Transverse colon (tissue), 4 donors: ENCODE data around the gene PROSER3. TPM values are rescaled to one million over a fixed set of nuclear protein-coding genes. Genes with fewer than 3 reads are reported as not detected.

Experiments
- DNase-seq: peaks from one replicate; pipeline ENCODE4 v3.0.0-alpha.2; 2019
- H3K27ac ChIP-seq, 4 donors: fragments of 200-600 bp; sonication (generic); 2 replicates each; pipeline ENCODE4 v1.5.1; 2016 to 2018; ENCODE audit warnings: inconsistent platforms in 4 of 4
- H3K27me3 ChIP-seq: fragments of 200-600 bp; sonication (generic); 2 replicates; pipeline ENCODE4 v1.5.1; 2017; ENCODE audit warnings: inconsistent platforms
- H3K36me3 ChIP-seq, 4 donors: fragments of 200-600 bp; sonication (generic); 2 replicates each; pipeline ENCODE4 v1.5.1; 2017 to 2019; ENCODE audit warnings: inconsistent platforms in 4 of 4
- H3K4me1 ChIP-seq, 4 donors: fragments of 200-600 bp; sonication (generic); 2 replicates each; pipeline ENCODE4 v1.5.1; 2017 to 2020; ENCODE audit warnings: inconsistent platforms in 4 of 4
- H3K4me3 ChIP-seq, 4 donors: fragments of 200-600 bp; sonication (generic); 1 replicate in 1 of 4; 2 replicates in 3 of 4; pipeline versions ENCODE4 v1.5.1 to v1.6.1; 2017 to 2019; ENCODE audit warnings: inconsistent platforms in 4 of 4
- H3K9me3 ChIP-seq, 2 donors: fragments of 200-600 bp; sonication (generic); 2 replicates each; pipeline ENCODE4 v1.5.1; 2017 to 2019; ENCODE audit warnings: inconsistent platforms in 2 of 2
- CTCF ChIP-seq, 5 experiments: fragments of 200-600 bp in 3 of 5; fragments of 450-650 bp in 2 of 5; sonication (generic) in 3 of 5; IDR thresholded peaks; 1 replicate in 2 of 5; 2 replicates in 3 of 5; pipeline ENCODE4 v1.5.1; 2016 to 2017; ENCODE audit warnings: antibody characterized with exemption in 5 of 5, inconsistent platforms in 3 of 5, mild to moderate bottlenecking in 2 of 5, moderate library complexity in 1 of 5
- EP300 ChIP-seq: sonication (generic); formaldehyde crosslinking; IDR thresholded peaks from one replicate; pipeline ENCODE4 v1.6.1; 2017; ENCODE audit warnings: antibody characterized with exemption, low read depth
- POLR2A ChIP-seq: fragments of 450-650 bp; IDR thresholded peaks from one replicate; pipeline ENCODE4 v1.6.1; 2016; ENCODE audit warnings: antibody characterized with exemption, mild to moderate bottlenecking, moderate library complexity
- POLR2AphosphoS5 ChIP-seq, 3 donors: sonication (generic); formaldehyde crosslinking; IDR thresholded peaks; one replicate each; pipeline ENCODE4 v1.6.1; 2016; ENCODE audit warnings: antibody characterized with exemption in 3 of 3
- WGBS, 2 donors: methylation state at CpG; one replicate each; pipeline ENCODE4 v1.1.5; 2018; ENCODE audit warnings: low coverage in 1 of 2; 5-methylcytosine and 5-hydroxymethylcytosine counted together
- in situ Hi-C, 4 donors: fragments of 200-750 bp; cut with MboI; loops; one replicate each; pipeline versions ENCODE4 v1.15.0 to v1.15.1; 2017; ENCODE audit warnings: low sequenced_read_pairs in 3 of 4, low pct_ligation_motif_present in 1 of 4, low pct_unique_long_range_greater_than_20kb in 1 of 4
- intact Hi-C: fragments of 100-400 bp; cut with DNase I; formaldehyde crosslinking; loops from one replicate; pipeline ENCODE4 v1.15.1; 2023; ENCODE audit warnings: low total_unique reads
- total RNA-seq, 4 donors: library from RNA; depleted of rRNA; stranded (reverse); fragments of >200 nt; gene quantifications; one replicate each; pipeline ENCODE4 v1.1.0, GENCODE V29; 2016

Gene PROSER3
- total RNA-seq, 4 donors from 2014 or later: 9.2 to 42.8 (median 24.6) TPM

GRCh38 chr19:35816262-35816661, 58.3 kb downstream of the PROSER3 start:
- intact Hi-C loops: no loop called here
- no peak for TF ChIP-seq CTCF (IDR thresholded peaks at IDR 0.05)
- no peak for TF ChIP-seq POLR2AphosphoS5 (IDR thresholded peaks at IDR 0.05)
- no peak for TF ChIP-seq EP300
- no peak for TF ChIP-seq POLR2A
- H3K9me3 ChIP-seq: no peaks in the 10 kb centered on the region
- H3K4me3 ChIP-seq: no peak overlapping the region
- DNase-seq: no peak
- no peaks in the 10 kb centered on the region for H3K36me3 ChIP-seq
- WGBS, 2 donors: 26% methylated on average over 6 of the region's 6 CpGs; no CpG with 5 or more reads in 1 of the 2 donors
- H3K4me1 ChIP-seq: no peaks in the 10 kb centered on the region
- in situ Hi-C loops: no loop called here
- H3K27ac ChIP-seq: no peak overlapping the region
- peaks cover 32% of the 10 kb centered on the region for H3K27me3 ChIP-seq

GRCh38 chr19:35816846-35817245, 58.9 kb downstream of the PROSER3 start:
- Histone ChIP-seq H3K4me1 (no peaks in the 10 kb centered on the region), H3K36me3 (no peaks in the 10 kb centered on the region), H3K27me3 (peaks cover 32% of the 10 kb centered on the region), H3K27ac (no peak overlapping the region), H3K4me3 (no peak overlapping the region), H3K9me3 (no peaks in the 10 kb centered on the region)
- in situ Hi-C loops (no loop called here), intact Hi-C loops (no loop called here)
- TF ChIP-seq POLR2A (no peak), POLR2AphosphoS5 (IDR thresholded peaks at IDR 0.05) (no peak), EP300 (no peak), CTCF (IDR thresholded peaks at IDR 0.05) (no peak)
- WGBS, 2 donors: 79 to 84% methylated on average over 3 to 9 of the region's 9 CpGs
- no peak for DNase-seq

GRCh38 chr19:35818445-35818844, 60.5 kb downstream of the PROSER3 start:
- no peak overlapping the region for H3K27ac ChIP-seq
- peaks cover 32% of the 10 kb centered on the region for H3K27me3 ChIP-seq
- H3K4me1 ChIP-seq: no peaks in the 10 kb centered on the region
- H3K36me3 ChIP-seq: no peaks in the 10 kb centered on the region
- intact Hi-C loops: no loop called here
- no peak for TF ChIP-seq EP300
- no peak for TF ChIP-seq POLR2A
- no peak for TF ChIP-seq POLR2AphosphoS5 (IDR thresholded peaks at IDR 0.05)
- TF ChIP-seq CTCF (IDR thresholded peaks at IDR 0.05): no peak
- WGBS, 2 donors: 46 to 64% methylated on average over 2 to 3 of the region's 3 CpGs
- no peak for DNase-seq
- in situ Hi-C loops: no loop called here
- no peak overlapping the region for H3K4me3 ChIP-seq
- H3K9me3 ChIP-seq: no peaks in the 10 kb centered on the region

Other genes with a start within 250 kb of the PROSER3 start
- 10 to 100 TPM in 2 of 4 donors, 1 to 10 TPM in 2; 2.7 to 18.1 (median 10.0) TPM for gene DMKN, start 244.5 kb upstream of the PROSER3 start, total RNA-seq
- not detected for gene SBSN, start 229.9 kb upstream of the PROSER3 start, total RNA-seq
- gene GAPDHS, start 224.7 kb upstream of the PROSER3 start, total RNA-seq: not detected
- 10 to 100 TPM; 29.5 to 77.0 (median 54.0) TPM for gene TMEM147, start 212.6 kb upstream of the PROSER3 start, total RNA-seq
- not detected for gene ATP4A, start 194.5 kb upstream of the PROSER3 start, total RNA-seq
- gene PMIS2, start 172.0 kb upstream of the PROSER3 start, total RNA-seq: not detected
- gene HAUS5, start 145.4 kb upstream of the PROSER3 start, total RNA-seq: 1 to 10 TPM; 3.7 to 6.6 (median 5.2) TPM
- 100 to 1,000 TPM in 1 of 4 donors, 10 to 100 TPM in 3; 53.1 to 107 (median 62.5) TPM for gene RBM42, start 129.1 kb upstream of the PROSER3 start, total RNA-seq
- 10 to 100 TPM in 1 of 4 donors, 1 to 10 TPM in 2, not detected in 1; 1.1 to 35.2 (median 3.5) TPM for gene ETV2, start 116.4 kb upstream of the PROSER3 start, total RNA-seq
- 1,000 to 10,000 TPM in 1 of 4 donors, 100 to 1,000 TPM in 3; 368 to 1,320 (median 628) TPM for gene COX6B1, start 109.9 kb upstream of the PROSER3 start, total RNA-seq
- not detected for gene UPK1A, start 91.7 kb upstream of the PROSER3 start, total RNA-seq
- not detected for gene ZBTB32, start 53.6 kb upstream of the PROSER3 start, total RNA-seq
- gene KMT2B, start 40.2 kb upstream of the PROSER3 start, total RNA-seq: 10 to 100 TPM; 31.8 to 63.9 (median 50.7) TPM
- gene IGFLR1, start 15.7 kb upstream of the PROSER3 start, total RNA-seq: 1 to 10 TPM in 3 of 4 donors, under 1 TPM in 1; 0.40 to 7.3 (median 6.0) TPM
- gene U2AF1L4, start 12.8 kb upstream of the PROSER3 start, total RNA-seq: 100 to 1,000 TPM in 1 of 4 donors, 10 to 100 TPM in 3; 34.8 to 122 (median 44.9) TPM
- gene PSENEN, start 12.5 kb upstream of the PROSER3 start, total RNA-seq: 10 to 100 TPM in 3 of 4 donors, 1 to 10 TPM in 1; 6.6 to 80.0 (median 56.8) TPM
- gene LIN37, start 9.6 kb upstream of the PROSER3 start, total RNA-seq: 10 to 100 TPM; 10.5 to 41.1 (median 15.8) TPM
- gene HSPB6, start 1.1 kb upstream of the PROSER3 start, total RNA-seq: 100 to 1,000 TPM in 1 of 4 donors, 10 to 100 TPM in 3; 22.3 to 185 (median 43.9) TPM
- 10 to 100 TPM in 2 of 4 donors, 1 to 10 TPM in 2; 6.7 to 70.3 (median 17.2) TPM for gene ARHGAP33, start 17.4 kb downstream of the PROSER3 start, total RNA-seq
- gene PRODH2, start 54.7 kb downstream of the PROSER3 start, total RNA-seq: not detected
- gene NPHS1, start 94.3 kb downstream of the PROSER3 start, total RNA-seq: not detected
- not detected for gene KIRREL2, start 98.7 kb downstream of the PROSER3 start, total RNA-seq
- gene APLP1, start 110.4 kb downstream of the PROSER3 start, total RNA-seq: 10 to 100 TPM in 1 of 4 donors, 1 to 10 TPM in 2, under 1 TPM in 1; 1.00 to 10.5 (median 4.5) TPM
- 10 to 100 TPM in 3 of 4 donors, 1 to 10 TPM in 1; 7.5 to 29.5 (median 13.1) TPM for gene NFKBID, start 142.4 kb downstream of the PROSER3 start, total RNA-seq
- 1 to 10 TPM in 1 of 4 donors, not detected in 3; 9.4 TPM for gene HCST, start 144.4 kb downstream of the PROSER3 start, total RNA-seq
- 10 to 100 TPM; 25.6 to 81.5 (median 52.2) TPM for gene TYROBP, start 150.1 kb downstream of the PROSER3 start, total RNA-seq
- 10 to 100 TPM; 12.1 to 48.6 (median 16.6) TPM for gene LRFN3, start 178.2 kb downstream of the PROSER3 start, total RNA-seq
- 10 to 100 TPM; 30.3 to 83.8 (median 55.4) TPM for gene SDHAF1, start 237.0 kb downstream of the PROSER3 start, total RNA-seq